ENCODE results near the gene MLLT10.

The MLLT10 gene

DNA sequence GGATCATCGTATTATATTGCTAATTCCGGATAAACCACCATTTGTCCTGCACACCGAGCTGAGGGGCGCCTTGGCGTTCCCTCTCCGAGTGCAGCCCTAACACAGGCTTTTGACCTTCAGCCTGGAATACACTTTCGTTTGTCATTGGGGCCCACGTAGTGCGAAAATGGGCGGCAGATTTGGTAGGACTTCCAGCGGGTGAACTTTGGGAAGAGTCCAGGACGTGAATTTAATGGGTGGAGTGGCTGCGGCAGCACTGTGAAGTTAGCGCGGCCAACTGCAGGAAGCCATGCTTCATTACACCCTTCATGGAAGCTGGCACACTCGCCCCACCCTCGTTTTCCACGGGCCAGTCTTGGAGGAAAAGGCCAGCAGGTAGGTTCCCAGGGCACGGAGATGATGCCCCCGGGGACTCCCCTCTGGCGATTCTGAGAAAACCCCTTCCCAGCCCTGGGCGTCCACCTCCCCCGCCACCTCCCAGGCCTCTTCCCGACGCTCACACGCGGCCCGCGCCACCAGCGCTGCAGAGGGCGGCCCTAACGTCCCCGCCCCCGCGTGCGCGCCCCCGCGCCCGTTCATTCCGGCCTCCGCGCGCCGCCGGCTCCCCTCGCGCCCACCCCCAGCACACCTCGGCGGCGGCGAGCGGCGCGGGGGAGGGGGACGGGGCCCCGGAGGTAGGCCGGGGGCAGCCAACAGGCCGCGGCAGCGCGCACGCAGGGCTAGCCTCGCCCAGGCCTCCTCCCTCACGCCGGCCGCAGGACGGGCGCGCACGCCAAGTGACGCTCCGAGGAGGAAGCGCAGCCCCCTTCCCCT is at the start of gene MLLT10:
MLLT10 (plus strand) TSS at position 766 of the 813 bp plus-strand sequence. CDS start 413 bp downstream, outside the sequence.
- peak; percentile 67 to 87 (median 73) for DNase-seq (ENCODE audit: low read depth in 2 of 3, low spot score in 2 of 3)

- DNase-seq (ENCODE audit: low read depth in 2 of 3, low spot score in 2 of 3) = no peak
Measured at GRCh38 chr10:21487416-21488180, 46.4 kb upstream of the MLLT10 start.

DNA sequence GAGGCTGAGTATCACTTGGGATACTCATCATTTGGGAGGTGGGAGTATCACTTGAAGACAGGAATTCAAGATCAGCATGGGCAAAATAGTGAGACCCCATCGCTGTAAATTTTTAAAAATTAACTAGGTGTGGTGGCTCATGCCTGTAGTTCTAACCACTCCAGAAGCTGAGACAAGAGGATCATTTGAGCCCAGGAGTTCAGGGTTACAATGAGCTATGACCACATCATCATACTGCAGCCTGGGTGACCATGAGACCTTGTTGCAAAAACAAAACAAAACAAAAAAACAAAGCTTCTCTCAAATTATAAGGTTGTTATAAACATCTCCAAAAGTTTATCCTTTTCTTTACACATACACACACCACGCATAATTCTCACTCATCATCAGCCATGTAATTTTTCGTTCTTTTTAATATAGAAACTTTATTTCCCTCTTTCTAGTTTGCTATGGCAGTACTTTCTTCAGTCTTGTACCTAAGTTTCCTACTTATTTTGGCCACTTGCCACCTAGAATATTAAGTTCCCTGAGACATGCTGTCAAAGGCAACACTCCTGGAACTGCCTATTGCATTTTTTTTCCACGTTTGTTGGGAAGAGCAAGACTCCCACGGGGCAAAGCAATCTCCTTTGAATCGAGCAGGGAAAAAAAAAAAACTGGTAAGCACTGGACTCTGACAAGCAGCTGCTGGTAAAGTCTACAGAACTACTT is 45.6 kb upstream of the MLLT10 start:
- DNase-seq (ENCODE audit: low read depth in 2 of 3, low spot score in 2 of 3) = no peak

DNA sequence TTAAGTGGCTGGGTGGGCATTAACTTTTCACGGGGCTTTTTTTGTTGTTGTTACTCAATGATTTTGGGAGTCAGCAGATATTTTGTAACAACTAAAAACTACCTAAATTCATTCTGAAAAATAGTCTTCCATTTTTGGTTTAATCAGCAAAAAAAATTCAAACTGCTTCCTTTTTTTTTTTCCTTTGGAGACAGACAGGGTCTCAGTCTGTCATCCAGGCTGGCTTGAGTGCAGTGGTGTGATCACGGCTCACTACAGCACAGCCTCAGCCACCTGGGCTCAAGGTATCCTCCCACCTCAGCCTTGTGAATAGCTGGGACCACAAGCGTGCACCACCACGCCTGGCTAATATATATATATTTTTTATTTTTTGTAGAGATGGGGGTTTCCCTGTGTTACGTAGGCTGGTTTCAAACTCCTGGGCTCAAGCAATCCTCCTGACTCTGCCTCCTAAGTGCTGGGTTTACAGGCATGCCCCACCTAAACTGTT is 45.0 kb upstream of the MLLT10 start:
- no peak for DNase-seq (ENCODE audit: low read depth in 2 of 3, low spot score in 2 of 3)

GRCh38 chr10:21490028-21490710 is 43.9 kb upstream of the MLLT10 start:
- no peak for DNase-seq (ENCODE audit: low read depth in 2 of 3, low spot score in 2 of 3)

GRCh38 chr10:21490711-21491105 is 43.3 kb upstream of the MLLT10 start:
- no peak for DNase-seq (ENCODE audit: low read depth in 2 of 3, low spot score in 2 of 3)

DNA sequence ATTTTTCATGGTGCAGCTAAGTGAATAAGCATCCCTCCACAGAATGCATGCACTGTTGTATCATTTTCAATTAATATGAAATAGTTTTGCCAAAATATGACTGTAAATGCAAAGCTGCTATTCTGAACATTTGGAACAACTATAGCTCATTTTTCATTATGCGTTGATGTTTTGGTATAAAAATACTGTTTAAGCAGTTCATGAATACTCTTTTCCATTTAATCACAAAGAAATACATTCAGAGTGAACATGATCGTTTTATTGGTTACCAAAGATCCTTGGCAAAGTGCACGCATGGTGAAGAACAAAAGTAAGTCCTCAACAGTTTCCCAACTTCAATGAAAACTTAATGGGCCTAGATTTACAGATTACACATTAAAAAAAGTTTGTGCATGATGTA is 41.6 kb upstream of the MLLT10 start:
- no peak for DNase-seq (ENCODE audit: low read depth in 2 of 3, low spot score in 2 of 3)

- no peak for DNase-seq (ENCODE audit: low read depth in 2 of 3, low spot score in 2 of 3)
Measured at GRCh38 chr10:21493784-21494183, 40.2 kb upstream of the MLLT10 start.

DNA sequence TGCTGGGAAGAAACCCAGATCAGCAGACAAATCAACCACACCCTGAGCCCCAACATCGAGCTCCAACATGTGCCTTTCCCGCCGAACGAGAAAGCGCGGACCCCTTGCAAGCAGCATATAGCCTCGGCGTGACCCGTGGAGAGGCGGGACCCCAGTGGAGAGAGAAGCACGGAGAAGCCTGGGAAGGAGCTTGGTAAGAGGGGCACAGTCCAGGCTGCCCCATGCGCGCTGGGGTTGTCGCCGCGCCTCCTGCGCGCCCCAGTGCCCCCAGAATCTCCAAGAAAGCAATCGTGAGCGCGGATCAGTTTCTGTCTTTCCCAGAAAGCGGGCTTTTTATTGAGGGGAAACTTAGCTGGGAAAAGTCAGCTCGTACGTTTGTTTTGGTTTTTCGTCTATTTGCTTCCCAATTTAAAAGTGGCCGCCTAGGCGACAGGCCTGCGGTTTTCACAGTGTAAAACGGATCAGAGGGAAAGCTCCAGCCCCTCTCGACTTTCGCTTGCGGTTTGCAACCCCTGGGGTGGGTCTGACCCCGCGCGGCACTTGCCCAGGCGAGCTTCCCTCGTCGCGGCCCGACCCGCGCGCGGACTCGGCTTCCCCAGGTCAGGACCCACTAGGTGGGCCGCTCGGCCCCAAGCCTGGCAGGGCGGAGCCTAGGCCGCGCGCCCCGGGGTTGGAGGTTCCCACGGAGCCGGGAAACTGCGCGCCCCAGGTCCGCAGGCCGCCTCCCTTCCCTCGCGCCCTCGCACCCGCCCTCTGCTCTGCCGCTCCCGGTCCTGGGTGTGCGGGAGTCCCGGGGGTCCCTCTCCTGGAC is 39.6 kb upstream of the MLLT10 start:
- no peak for DNase-seq (ENCODE audit: low read depth in 2 of 3, low spot score in 2 of 3)

- DNase-seq (ENCODE audit: low read depth in 2 of 3, low spot score in 2 of 3) = no peak
Measured at GRCh38 chr10:21495002-21495751, 38.9 kb upstream of the MLLT10 start.

DNA sequence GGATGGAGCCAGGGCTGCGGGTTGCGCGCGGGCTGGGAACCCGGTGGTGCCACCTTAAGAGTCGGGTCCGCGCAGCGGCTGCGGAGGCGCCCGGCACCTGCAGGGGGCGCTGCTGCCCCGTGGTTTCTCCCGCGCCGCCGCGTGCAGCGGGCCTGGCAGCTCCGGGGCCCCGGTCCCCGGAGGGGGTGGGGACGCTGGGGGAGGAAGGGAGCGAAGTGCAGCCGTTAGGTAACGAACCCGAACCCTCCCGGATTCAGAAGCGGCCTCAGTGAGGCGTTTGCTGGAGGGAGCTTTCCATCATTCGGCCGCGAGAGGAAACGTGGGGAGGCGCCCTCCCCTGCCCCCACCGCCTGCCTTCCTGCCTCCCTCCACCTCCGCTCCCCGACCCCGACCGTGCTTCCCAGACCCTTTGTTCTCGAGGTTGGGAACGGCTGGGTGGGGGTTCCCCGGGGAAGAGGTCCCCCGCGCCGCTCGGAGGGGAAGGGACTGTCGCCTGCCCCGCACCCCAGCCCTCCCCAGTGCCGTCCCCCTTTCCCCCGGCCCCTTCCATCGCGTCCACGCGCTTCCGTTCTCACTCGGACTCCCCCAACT is 38.2 kb upstream of the MLLT10 start:
- DNase-seq (ENCODE audit: low read depth in 2 of 3, low spot score in 2 of 3) = peak; percentile 67 to 85 (median 84)

DNA sequence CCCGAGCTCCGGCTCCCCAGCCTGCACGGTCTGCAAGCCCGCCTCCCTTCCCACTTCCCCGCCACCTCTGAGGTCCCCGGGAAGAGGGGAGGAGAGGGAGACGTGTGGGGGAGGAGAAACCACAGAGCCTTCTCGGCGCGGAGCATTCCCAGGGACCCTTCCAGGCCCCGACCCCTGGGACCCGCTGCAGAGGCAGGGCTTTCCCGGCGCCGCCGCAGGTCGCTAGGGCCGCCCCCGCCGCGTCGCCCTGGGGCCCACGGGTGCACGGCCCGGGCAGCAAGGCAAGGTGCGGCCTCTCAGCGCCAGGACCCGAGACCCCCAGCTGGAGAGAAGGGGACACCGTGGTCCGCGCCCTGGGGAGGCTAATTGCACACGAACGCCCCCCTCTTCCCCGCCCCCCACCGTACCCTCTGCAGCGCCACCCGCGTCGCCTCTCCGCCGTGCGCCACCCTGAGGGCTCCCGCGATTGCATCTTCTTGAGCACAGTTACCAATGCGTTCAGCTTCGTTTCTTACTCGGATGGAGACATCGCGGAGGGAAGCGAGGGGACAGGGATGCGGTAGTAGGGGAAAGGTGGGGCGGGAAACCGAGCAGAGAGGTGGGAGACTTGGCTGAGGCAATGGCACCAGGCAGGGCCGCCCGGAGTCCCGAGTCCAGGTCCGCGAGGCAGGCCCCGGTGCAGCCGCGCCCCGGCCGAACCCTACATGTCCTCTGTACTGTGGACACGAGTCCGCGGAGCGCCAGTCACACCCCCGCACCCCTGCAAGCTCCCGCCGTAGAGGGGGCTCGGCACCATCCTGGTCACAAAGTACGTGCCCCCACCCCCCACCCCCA is 37.5 kb upstream of the MLLT10 start:
- peak in 1 of 3 experiments; percentile 30 for DNase-seq (ENCODE audit: low read depth in 2 of 3, low spot score in 2 of 3)

DNA sequence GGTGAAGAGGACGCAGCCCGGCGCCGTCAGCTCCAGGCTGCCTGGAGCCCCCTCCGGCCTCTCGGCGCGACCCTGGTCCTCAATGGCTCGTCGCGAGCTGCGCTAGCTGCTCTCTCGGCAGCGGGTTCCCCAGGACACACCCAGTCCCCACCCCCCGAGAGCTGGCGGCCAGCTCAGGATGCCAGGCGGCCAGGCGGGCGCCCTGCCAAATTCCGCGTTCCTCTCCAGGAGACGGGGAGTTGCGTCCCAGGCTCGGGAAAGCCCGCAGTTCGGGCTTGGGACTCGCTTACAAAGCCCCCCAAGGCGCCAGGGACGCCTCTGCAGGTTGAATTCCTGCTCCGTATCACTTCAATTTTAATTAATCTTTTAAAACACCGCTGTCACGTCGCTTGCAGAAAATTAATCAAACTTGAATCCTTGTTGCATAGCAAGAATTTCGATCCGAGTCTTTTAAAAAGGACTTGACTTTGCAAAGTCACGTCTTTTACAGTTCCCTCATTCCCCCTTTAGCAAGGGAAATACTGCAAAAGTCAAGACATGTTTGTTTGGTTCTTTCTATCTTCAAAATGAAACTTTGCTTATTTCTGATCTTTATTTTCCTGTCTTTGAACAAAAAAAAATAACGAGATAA is 36.7 kb upstream of the MLLT10 start:
- DNase-seq (ENCODE audit: low read depth in 2 of 3, low spot score in 2 of 3) = no peak

- DNase-seq (ENCODE audit: low read depth in 2 of 3, low spot score in 2 of 3) = no peak
Measured at GRCh38 chr10:21498377-21498776, 35.7 kb upstream of the MLLT10 start.

GRCh38 chr10:21498986-21499385 is 35.0 kb upstream of the MLLT10 start:
- DNase-seq (ENCODE audit: low read depth in 2 of 3, low spot score in 2 of 3) = no peak

DNA sequence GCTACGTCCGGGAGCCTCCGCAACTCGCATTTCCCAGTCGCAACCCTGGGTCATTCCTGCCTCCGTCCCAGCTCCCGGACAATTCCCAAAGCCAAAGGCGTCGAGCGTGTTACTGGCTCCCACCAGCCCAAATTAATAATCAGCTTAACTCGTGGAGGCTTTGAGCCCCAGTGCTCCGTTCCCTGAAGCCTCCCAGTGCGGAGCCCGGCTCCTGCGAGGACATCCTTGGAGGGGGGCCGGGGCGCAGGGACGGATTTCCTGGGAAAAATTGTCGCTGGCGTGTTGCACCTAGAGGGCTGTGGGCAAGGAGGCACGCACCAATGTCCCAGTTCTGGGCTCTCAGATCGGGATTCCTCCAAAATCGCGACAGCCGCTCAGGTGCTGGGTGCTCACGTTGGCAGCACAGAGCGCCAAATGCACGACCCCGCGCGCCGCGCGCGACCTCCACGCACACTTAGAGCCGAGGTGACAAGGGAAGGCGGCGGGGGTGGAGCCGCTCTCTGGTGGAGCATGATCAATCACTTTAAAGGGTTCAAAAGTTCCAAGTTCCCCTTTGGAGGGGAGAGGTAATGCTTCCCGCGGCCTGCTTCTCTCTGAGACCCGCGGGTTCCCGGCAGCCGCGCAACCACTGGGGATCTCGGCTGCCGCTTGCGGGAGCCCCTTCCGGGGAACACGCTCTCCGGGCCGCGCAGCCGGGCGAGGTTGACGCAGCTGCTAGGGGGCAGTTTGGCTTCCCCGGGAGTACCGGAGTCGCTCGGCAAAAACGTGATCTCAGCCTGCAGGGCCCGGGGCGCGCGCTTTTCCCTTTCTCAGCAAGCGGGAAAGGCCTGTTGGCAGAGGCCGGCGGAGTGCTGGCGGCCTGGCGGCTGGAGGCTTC is 34.1 kb upstream of the MLLT10 start:
- DNase-seq (ENCODE audit: low read depth in 2 of 3, low spot score in 2 of 3) = no peak

DNA sequence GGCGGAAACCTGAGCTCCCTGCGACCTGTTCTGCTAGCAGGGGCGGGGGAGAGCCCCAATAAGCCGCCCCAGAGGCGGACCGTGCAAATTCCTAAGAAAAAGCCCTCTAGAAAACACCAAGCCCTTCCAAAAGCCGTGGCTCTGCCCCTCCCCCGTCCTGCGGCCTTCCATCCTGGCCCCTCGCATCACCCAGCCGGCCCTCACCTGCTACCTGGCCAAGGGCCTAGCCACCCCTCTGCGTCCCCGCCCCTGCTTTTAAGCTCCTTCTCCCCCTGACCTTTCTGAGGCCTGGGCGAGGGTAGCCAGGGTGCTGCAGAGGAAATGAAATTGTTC is 33.5 kb upstream of the MLLT10 start:
- DNase-seq (ENCODE audit: low read depth in 2 of 3, low spot score in 2 of 3) = no peak

Measured in activated CD8-positive, alpha-beta memory T cell treated with anti-CD3 and anti-CD28 coated beads for 48 hours (primary cell).